Spleen (tissue), 7 donors: ENCODE measurements around the gene HOMER1.

ENCODE experiments used
- CTCF ChIP-seq, 11 experiments: fragments of 200-600 bp in 7 of 11; fragments of 450-650 bp in 4 of 11; sonication (generic) in 4 of 11; IDR thresholded peaks in 8 of 11; conservative IDR thresholded peaks in 3 of 11; 1 replicate in 7 of 11; 2 replicates in 4 of 11; pipeline versions ENCODE4 v1.4.0 to v1.8.0; 2016 to 2021; ENCODE audit warnings: antibody characterized with exemption in 11 of 11, inconsistent platforms in 4 of 11, mild to moderate bottlenecking in 1 of 11
- POLR2A ChIP-seq, 3 donors: fragments of 450-650 bp; IDR thresholded peaks; one replicate each; pipeline ENCODE4 v1.5.1; 2017; ENCODE audit warnings: antibody characterized with exemption in 3 of 3, mild to moderate bottlenecking in 1 of 3
- donor health status: DM: no; HTN: no; CAD: no; lungs with moderate emphysema.
- donor health status: DM: no; HTN: no; CAD: no.
- donor health status: DM: no; HTN: no; CAD: no.

- TF ChIP-seq CTCF (IDR thresholded peaks at IDR 0.05 in 8 of 11, conservative IDR thresholded peaks at IDR 0.05 in 3 of 11), result no peak
- TF ChIP-seq POLR2A (IDR thresholded peaks at IDR 0.05), result no peak
Observed at GRCh38 chr5:79547982-79548381, 34.0 kb upstream of the HOMER1 start.
